ENCODE measurements around the gene SGCB.

The SGCB gene

GRCh38 chr4:52017814-52018213, 20.3 kb downstream of the SGCB start:
- no peak for ATAC-seq
- TF ChIP-seq GLIS3 (CRISPR knock-in tag; IDR thresholded peaks at IDR 0.05): no peak
- no peak for TF ChIP-seq ZNF565 (CRISPR knock-in tag; conservative IDR thresholded peaks at IDR 0.05; ENCODE audit: low read depth)
- TF ChIP-seq PPARA (CRISPR knock-in tag; IDR thresholded peaks at IDR 0.05; ENCODE audit: borderline replicate concordance): no peak
- no peak for TF ChIP-seq TSHZ2 (CRISPR knock-in tag; IDR thresholded peaks at IDR 0.05)
- no peak for TF ChIP-seq RARB (CRISPR knock-in tag; IDR thresholded peaks at IDR 0.05)
- TF ChIP-seq ZFP3 (CRISPR knock-in tag; IDR thresholded peaks at IDR 0.05): no peak
- TF ChIP-seq ZC3H10 (CRISPR knock-in tag; IDR thresholded peaks at IDR 0.05): no peak
- no peak for TF ChIP-seq POU6F1 (CRISPR knock-in tag; IDR thresholded peaks at IDR 0.05; ENCODE audit: borderline replicate concordance, low read depth)
- no peak for TF ChIP-seq ZFP30 (CRISPR knock-in tag; IDR thresholded peaks at IDR 0.05)
- TF ChIP-seq, protein P1, sequence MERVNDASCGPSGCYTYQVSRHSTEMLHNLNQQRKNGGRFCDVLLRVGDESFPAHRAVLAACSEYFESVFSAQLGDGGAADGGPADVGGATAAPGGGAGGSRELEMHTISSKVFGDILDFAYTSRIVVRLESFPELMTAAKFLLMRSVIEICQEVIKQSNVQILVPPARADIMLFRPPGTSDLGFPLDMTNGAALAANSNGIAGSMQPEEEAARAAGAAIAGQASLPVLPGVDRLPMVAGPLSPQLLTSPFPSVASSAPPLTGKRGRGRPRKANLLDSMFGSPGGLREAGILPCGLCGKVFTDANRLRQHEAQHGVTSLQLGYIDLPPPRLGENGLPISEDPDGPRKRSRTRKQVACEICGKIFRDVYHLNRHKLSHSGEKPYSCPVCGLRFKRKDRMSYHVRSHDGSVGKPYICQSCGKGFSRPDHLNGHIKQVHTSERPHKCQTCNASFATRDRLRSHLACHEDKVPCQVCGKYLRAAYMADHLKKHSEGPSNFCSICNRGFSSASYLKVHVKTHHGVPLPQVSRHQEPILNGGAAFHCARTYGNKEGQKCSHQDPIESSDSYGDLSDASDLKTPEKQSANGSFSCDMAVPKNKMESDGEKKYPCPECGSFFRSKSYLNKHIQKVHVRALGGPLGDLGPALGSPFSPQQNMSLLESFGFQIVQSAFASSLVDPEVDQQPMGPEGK (CRISPR knock-in tag; IDR thresholded peaks at IDR 0.05; ENCODE audit: borderline replicate concordance): no peak
- TF ChIP-seq ZNF70 (CRISPR knock-in tag; IDR thresholded peaks at IDR 0.05): no peak
- TF ChIP-seq CREB5 (CRISPR knock-in tag; IDR thresholded peaks at IDR 0.05; ENCODE audit: low read depth): no peak
- TF ChIP-seq ARNTL (CRISPR knock-in tag; IDR thresholded peaks at IDR 0.05; ENCODE audit: borderline replicate concordance, low read depth): no peak
- TF ChIP-seq, protein P2, sequence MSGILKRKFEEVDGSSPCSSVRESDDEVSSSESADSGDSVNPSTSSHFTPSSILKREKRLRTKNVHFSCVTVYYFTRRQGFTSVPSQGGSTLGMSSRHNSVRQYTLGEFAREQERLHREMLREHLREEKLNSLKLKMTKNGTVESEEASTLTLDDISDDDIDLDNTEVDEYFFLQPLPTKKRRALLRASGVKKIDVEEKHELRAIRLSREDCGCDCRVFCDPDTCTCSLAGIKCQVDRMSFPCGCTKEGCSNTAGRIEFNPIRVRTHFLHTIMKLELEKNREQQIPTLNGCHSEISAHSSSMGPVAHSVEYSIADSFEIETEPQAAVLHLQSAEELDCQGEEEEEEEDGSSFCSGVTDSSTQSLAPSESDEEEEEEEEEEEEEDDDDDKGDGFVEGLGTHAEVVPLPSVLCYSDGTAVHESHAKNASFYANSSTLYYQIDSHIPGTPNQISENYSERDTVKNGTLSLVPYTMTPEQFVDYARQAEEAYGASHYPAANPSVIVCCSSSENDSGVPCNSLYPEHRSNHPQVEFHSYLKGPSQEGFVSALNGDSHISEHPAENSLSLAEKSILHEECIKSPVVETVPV (CRISPR knock-in tag; IDR thresholded peaks at IDR 0.05): no peak
- TF ChIP-seq SNAI2 (CRISPR knock-in tag; IDR thresholded peaks at IDR 0.05): no peak
- no peak for TF ChIP-seq ZNF8 (CRISPR knock-in tag; IDR thresholded peaks at IDR 0.05)
- TF ChIP-seq TCF4 (CRISPR knock-in tag; IDR thresholded peaks at IDR 0.05; ENCODE audit: borderline replicate concordance): no peak
- no peak for TF ChIP-seq BACH2 (CRISPR knock-in tag; IDR thresholded peaks at IDR 0.05; ENCODE audit: borderline replicate concordance)
- TF ChIP-seq ESRRG (CRISPR knock-in tag; IDR thresholded peaks at IDR 0.05): no peak

DNA sequence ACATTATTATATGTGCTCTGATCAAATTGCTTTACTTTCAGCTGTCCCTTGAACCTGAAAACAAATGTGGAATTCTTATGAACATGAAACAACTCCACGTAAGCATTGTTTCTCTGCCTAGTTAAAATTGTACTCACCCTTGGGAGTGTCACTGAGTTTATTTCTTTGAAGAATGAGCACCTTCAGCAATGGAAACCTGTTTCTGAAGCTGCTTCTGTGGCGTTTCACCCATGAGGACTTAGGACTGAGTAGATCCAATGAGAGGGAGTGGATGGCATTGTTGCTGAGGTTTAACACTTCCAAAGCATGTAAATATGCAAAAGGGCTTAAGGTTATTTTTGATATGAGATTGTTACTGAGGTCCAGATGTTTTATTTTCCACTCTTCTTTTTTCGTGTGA, 21.1 kb downstream of the SGCB start:
- no peak for ATAC-seq
- TF ChIP-seq, protein P1 (CRISPR knock-in tag; IDR thresholded peaks at IDR 0.05; ENCODE audit: borderline replicate concordance): no peak
- TF ChIP-seq BACH2 (CRISPR knock-in tag; IDR thresholded peaks at IDR 0.05; ENCODE audit: borderline replicate concordance): no peak
- no peak for TF ChIP-seq PPARA (CRISPR knock-in tag; IDR thresholded peaks at IDR 0.05; ENCODE audit: borderline replicate concordance)
- no peak for TF ChIP-seq OSR1 (CRISPR knock-in tag; IDR thresholded peaks at IDR 0.05)
- no peak for TF ChIP-seq ZFP30 (CRISPR knock-in tag; IDR thresholded peaks at IDR 0.05)
- no peak for TF ChIP-seq ZFP3 (CRISPR knock-in tag; IDR thresholded peaks at IDR 0.05)
- no peak for TF ChIP-seq GLIS3 (CRISPR knock-in tag; IDR thresholded peaks at IDR 0.05)
